Chondrocyte (in vitro differentiated cells): ENCODE measurements around the gene SLC46A1. TPM values are rescaled to one million over a fixed set of nuclear protein-coding genes. Genes with fewer than 3 reads are reported as not detected.

ENCODE experiments used
- DNase-seq: peaks from one replicate; pipeline ENCODE4 v3.0.0; 2021; ENCODE audit warnings: mixed read lengths, low spot score
- H3K27ac Mint-ChIP-seq: one replicate; pipeline ENCODE4 v1.8.0; 2021; ENCODE audit warnings: mild to moderate bottlenecking, moderate library complexity, mixed read lengths; ENCODE audit not compliant: unreplicated experiment
- H3K27me3 Mint-ChIP-seq: 2 replicates; pipeline ENCODE4 v1.8.0; 2021; ENCODE audit warnings: low read depth, mixed read lengths
- H3K36me3 Mint-ChIP-seq: 2 replicates; pipeline ENCODE4 v1.8.0; 2021; ENCODE audit warnings: low read depth, mixed read lengths
- H3K4me1 Mint-ChIP-seq: 2 replicates; pipeline ENCODE4 v1.8.0; 2021; ENCODE audit warnings: low read depth, mild to moderate bottlenecking, mixed read lengths
- H3K4me3 Mint-ChIP-seq: one replicate; pipeline ENCODE4 v1.8.0; 2021; ENCODE audit warnings: mild to moderate bottlenecking, moderate library complexity, mixed read lengths; ENCODE audit not compliant: unreplicated experiment
- H3K9me3 Mint-ChIP-seq: 2 replicates; pipeline ENCODE4 v1.8.0; 2021; ENCODE audit warnings: low read depth, mixed read lengths
- total RNA-seq: library from RNA; stranded (reverse); gene quantifications from 3 replicates; pipeline ENCODE4 v1.2.1, GENCODE V29; 2021
- TF ChIP-seq, protein P1 (sequence below): fragments of 200-600 bp; sonication (generic); IDR thresholded peaks from 2 replicates; pipeline ENCODE4 v1.5.0; 2021; ENCODE audit warnings: antibody characterized with exemption, mild to moderate bottlenecking, moderate library complexity

The SLC46A1 gene
- total RNA-seq, 1 donor from 2014 or later = 12.7 TPM

DNA sequence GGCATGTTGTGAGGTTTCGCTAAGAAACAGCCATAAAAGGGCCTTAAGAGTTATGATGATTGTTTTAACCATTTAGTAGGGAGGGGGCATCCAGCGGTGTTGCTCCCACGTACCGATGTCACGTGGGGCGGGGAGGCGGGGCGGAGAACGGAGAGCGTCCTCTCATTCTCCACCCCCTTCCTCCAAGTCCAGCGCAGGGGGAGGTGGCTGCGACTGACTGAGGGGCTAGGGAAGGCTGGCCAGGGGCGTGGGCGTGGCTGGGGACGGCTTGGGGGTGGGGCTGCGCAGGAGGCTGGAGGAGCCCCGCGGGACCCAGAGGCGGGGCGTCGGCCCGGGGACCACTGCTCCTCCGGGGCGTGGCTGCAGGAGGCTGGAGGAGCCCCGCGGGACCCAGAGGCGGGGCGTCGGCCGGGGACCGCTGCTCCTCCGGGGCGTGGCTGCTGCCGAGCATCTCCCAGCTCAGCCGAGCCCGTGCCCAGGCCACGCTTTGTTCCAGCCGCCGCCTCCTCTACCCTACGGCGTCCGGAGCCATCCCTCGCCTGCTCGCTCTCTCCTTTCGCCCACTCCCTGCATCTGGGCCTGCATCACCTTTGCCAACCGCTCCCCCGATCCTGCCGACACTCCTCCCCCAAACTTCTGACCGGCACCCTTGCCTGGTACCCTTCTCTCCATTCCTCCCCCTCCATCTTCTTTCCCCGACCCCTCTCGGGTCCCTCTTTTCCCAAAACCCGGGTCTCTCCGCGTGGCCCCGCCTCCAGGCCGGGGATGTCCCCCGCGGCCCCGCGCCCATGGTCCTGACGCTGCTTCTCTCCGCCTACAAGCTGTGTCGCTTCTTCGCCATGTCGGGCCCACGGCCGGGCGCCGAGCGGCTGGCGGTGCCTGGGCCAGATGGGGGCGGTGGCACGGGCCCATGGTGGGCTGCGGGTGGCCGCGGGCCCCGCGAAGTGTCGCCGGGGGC is 34.5 kb downstream of the SLC46A1 start, which contains the start of gene SARM1:
Gene SARM1, plus strand, starts transcription at position 450 of the 958 bp plus-strand sequence. Its CDS starts 339 bp downstream, at position 789.
- TF ChIP-seq, protein P1, sequence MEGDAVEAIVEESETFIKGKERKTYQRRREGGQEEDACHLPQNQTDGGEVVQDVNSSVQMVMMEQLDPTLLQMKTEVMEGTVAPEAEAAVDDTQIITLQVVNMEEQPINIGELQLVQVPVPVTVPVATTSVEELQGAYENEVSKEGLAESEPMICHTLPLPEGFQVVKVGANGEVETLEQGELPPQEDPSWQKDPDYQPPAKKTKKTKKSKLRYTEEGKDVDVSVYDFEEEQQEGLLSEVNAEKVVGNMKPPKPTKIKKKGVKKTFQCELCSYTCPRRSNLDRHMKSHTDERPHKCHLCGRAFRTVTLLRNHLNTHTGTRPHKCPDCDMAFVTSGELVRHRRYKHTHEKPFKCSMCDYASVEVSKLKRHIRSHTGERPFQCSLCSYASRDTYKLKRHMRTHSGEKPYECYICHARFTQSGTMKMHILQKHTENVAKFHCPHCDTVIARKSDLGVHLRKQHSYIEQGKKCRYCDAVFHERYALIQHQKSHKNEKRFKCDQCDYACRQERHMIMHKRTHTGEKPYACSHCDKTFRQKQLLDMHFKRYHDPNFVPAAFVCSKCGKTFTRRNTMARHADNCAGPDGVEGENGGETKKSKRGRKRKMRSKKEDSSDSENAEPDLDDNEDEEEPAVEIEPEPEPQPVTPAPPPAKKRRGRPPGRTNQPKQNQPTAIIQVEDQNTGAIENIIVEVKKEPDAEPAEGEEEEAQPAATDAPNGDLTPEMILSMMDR = no peak
- Mint-ChIP-seq H3K4me3 (peak within 1 kb of the TSS; percentile 79), H3K36me3 (no peaks in the 10 kb centered on the region), H3K27me3 (no peaks in the 10 kb centered on the region), H3K4me1 (peaks cover 33% of the 10 kb centered on the region), H3K27ac (peak within 1 kb of the TSS; percentile 88), H3K9me3 (no peaks in the 10 kb centered on the region)
- peak; percentile 95 for DNase-seq

DNA sequence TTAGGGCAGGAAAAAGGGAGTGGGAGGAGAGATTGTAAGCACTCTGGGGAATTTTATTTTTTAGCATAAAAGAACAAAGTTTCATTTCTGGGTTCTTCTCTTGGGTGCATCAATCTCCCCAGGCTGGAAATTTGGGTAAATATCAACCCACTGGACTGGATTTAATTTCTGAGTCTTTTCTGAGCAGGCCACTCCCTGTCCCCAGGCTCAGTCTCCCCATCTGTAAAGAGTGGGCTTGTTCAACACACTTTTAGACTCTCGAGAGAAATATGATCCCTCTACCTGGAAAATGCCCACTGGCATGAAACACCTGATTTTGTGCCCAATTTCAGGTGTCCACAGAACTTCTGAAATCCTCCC is 35.3 kb downstream of the SLC46A1 start:
- Mint-ChIP-seq H3K4me1 (peaks cover 33% of the 10 kb centered on the region), H3K4me3 (peak overlapping the region; percentile 74), H3K27ac (peak overlapping the region; percentile 88), H3K36me3 (no peaks in the 10 kb centered on the region), H3K27me3 (no peaks in the 10 kb centered on the region), H3K9me3 (no peaks in the 10 kb centered on the region)
- no peak for DNase-seq
- TF ChIP-seq, protein P1 = no peak

DNA sequence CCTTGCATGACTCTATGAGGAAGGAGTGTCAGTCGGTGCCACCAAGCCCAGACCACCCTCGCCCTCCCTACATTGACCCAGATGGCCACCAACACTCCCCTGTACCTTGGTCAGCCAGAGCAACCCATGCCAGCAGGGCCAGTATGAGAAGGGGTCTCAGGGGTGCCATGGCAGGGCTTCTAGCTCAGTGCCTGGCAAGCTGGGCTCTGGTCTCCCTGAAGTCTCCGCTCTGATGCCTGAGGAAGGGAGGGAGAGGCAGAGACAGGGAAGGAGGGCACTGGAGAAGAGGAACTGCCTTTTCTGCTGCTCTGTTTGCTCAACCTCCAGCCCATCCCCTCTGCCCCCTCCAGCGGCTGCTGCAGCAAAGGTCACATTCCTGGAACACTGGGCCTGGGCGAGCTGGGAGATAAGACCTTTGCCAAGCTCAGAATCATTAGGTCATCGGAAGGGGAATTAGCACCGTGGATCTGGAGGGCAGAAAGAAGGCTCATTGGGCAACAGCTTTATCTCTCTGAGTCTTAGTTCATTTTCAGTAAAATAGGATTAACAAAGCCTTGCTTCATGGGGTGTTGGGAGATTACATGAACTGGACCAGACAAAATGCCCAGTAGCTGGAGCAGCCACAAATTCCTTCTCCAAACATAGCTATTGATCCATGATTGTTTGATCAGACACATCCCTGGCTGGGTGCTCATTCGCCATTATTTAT is 35.8 kb downstream of the SLC46A1 start, which contains the start of gene VTN:
Gene VTN, minus strand, starts transcription at position 273 of the 709 bp plus-strand sequence. Its CDS starts 104 bp downstream, at position 169.
- no peak for DNase-seq
- TF ChIP-seq, protein P1 = no peak
- no peaks in the 10 kb centered on the region for H3K36me3 Mint-ChIP-seq

GRCh38 chr17:28369684-28370034 is 36.4 kb downstream of the SLC46A1 start:
- H3K4me3 Mint-ChIP-seq = no peak overlapping the region
- H3K27ac Mint-ChIP-seq = no peak overlapping the region
- H3K9me3 Mint-ChIP-seq = no peaks in the 10 kb centered on the region
- H3K4me1 Mint-ChIP-seq = peaks cover 33% of the 10 kb centered on the region
- no peak for DNase-seq
- no peaks in the 10 kb centered on the region for H3K36me3 Mint-ChIP-seq
- TF ChIP-seq, protein P1 = peak; percentile 7
- no peaks in the 10 kb centered on the region for H3K27me3 Mint-ChIP-seq

More for the DNA sequence above, 35.8 kb downstream of the SLC46A1 start, which contains the start of gene VTN:
- Mint-ChIP-seq H3K27ac (peak within 1 kb of the TSS; percentile 88), H3K4me3 (peak within 1 kb of the TSS; percentile 74), H3K9me3 (no peaks in the 10 kb centered on the region), H3K27me3 (no peaks in the 10 kb centered on the region), H3K4me1 (peaks cover 33% of the 10 kb centered on the region)
